Hepatocyte (in vitro differentiated cells): ENCODE data around the gene SLC22A31.

Source experiments
- CTCF ChIP-seq: fragments of 200-600 bp; sonication (generic); IDR thresholded peaks from 2 replicates; pipeline ENCODE4 v1.5.1; 2016; ENCODE audit warnings: antibody characterized with exemption, mild to moderate bottlenecking; ENCODE audit not compliant: poor library complexity
- EZH2 ChIP-seq: fragments of 200-600 bp; sonication (generic); IDR thresholded peaks from 2 replicates; pipeline ENCODE4 v1.6.1; 2016; ENCODE audit warnings: antibody characterized with exemption, mild to moderate bottlenecking, borderline replicate concordance

DNA sequence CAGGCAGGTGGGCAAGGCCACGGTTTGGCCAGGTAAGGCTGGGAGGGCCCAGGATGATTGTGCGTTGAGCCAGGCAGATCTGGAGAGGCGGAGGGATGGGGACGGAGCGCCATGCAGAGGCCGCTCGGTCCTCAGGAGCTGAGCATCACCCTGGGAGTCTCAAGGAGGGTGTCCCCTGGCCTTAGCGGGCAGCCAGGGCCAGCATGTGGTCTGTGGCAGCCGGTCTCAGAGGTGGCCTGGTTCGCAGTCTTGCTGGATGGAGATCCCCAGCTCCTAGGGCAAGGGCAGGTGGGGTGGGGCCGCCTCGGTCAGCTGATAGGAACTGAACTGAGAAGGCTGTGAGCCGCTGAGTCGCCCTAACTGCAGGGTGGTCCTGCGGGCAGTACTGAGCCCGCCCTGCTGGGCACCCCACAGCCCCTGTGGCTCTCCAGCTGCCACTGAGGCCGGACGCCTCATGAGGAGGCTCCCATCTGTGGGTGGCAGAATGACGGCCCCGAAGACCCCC lies 40.4 kb downstream of the SLC22A31 start:
- TF ChIP-seq CTCF (no peak), EZH2 (no peak)
